Adrenal gland (tissue), 5 donors: ENCODE measurements around the gene HOXA5.

Experiments used
- CTCF ChIP-seq, 6 experiments: fragments of 450-650 bp in 4 of 6; fragments of 200-600 bp in 2 of 6; sonication (generic) in 1 of 6; IDR thresholded peaks; 1 replicate in 5 of 6; 2 replicates in 1 of 6; pipeline versions ENCODE4 v1.5.1 to v1.8.0; 2016 to 2021; ENCODE audit warnings: antibody characterized with exemption in 6 of 6, mild to moderate bottlenecking in 2 of 6, moderate library complexity in 1 of 6
- POLR2A ChIP-seq, 2 donors: fragments of 450-650 bp; IDR thresholded peaks; one replicate each; pipeline ENCODE4 v1.6.1; 2017; ENCODE audit warnings: antibody characterized with exemption in 2 of 2, mild to moderate bottlenecking in 2 of 2, moderate library complexity in 1 of 2
- donor health status: DM: no; HTN: no; CAD: no.

GRCh38 chr7:27157702-27158431 is 14.4 kb upstream of the HOXA5 start:
- TF ChIP-seq CTCF (IDR thresholded peaks at IDR 0.05): no peak
- no peak for TF ChIP-seq POLR2A (IDR thresholded peaks at IDR 0.05)
